ENCODE results near the gene DSCAM. TPM values are rescaled to one million over a fixed set of nuclear protein-coding genes. Genes with fewer than 3 reads are reported as not detected.

The DSCAM gene
- total RNA-seq, 1 donor from 2014 or later, result 0.06 TPM

DNA sequence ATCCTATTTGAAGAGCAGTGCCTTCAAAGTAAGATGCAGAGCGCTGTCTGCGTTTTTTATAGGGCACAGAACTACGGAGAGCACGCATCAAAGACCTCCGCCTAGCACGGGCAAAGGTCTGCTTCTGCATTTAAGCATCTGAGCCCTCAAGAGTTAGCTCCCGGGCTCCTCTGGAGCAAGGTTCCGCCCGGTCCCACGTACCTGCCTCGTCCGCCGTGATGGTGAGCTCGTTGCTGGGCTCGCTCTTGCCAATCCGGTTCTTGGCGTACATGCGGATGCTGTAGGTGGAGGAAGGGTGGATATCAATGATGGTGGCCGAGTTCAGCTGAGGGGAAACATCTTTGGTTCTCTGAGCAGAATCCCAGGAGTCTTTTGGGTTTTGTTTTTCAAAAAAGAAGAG, 668.2 kb downstream of the DSCAM start:
- no peaks in the 10 kb centered on the region for H3K4me1 ChIP-seq
- no peak overlapping the region for H3K4me3 ChIP-seq
- intact Hi-C loops (cut with DNase I), result no loop called here
- peaks cover 3% of the 10 kb centered on the region for H3K27me3 ChIP-seq (ENCODE audit: low read depth)
- H3K36me3 ChIP-seq, result no peaks in the 10 kb centered on the region
- TF ChIP-seq, protein P1, sequence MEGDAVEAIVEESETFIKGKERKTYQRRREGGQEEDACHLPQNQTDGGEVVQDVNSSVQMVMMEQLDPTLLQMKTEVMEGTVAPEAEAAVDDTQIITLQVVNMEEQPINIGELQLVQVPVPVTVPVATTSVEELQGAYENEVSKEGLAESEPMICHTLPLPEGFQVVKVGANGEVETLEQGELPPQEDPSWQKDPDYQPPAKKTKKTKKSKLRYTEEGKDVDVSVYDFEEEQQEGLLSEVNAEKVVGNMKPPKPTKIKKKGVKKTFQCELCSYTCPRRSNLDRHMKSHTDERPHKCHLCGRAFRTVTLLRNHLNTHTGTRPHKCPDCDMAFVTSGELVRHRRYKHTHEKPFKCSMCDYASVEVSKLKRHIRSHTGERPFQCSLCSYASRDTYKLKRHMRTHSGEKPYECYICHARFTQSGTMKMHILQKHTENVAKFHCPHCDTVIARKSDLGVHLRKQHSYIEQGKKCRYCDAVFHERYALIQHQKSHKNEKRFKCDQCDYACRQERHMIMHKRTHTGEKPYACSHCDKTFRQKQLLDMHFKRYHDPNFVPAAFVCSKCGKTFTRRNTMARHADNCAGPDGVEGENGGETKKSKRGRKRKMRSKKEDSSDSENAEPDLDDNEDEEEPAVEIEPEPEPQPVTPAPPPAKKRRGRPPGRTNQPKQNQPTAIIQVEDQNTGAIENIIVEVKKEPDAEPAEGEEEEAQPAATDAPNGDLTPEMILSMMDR (IDR thresholded peaks at IDR 0.05), result no peak
- no peaks in the 10 kb centered on the region for H3K9me3 ChIP-seq
- H3K27ac ChIP-seq, result no peak overlapping the region
- no peak for DNase-seq
- no peak for ATAC-seq

DNA sequence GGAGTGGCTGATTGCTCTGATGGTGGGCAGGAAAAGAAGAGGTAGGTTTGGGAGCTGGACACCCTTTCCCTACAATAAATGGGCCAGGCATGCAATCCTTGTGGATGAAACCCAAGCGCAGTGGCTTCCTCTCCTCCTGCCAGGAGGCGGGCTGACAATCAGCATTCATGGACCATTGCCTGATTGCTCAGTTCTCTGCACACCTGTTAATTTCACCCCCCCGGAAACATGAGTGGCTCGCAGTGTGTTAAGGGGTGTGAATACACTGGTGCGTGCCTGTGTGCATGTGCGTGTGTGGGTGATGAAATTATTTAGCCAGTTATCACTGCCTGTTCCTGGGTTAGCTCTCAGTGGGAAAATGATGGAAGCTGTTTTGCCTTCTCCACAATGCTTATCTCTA, 669.0 kb downstream of the DSCAM start:
- no peak overlapping the region for H3K4me3 ChIP-seq
- DNase-seq (no peak), ATAC-seq (no peak)
- intact Hi-C loops (cut with DNase I), result no loop called here
- no peaks in the 10 kb centered on the region for H3K36me3 ChIP-seq
- H3K27me3 ChIP-seq (ENCODE audit: low read depth), result peaks cover 3% of the 10 kb centered on the region
- H3K9me3 ChIP-seq, result no peaks in the 10 kb centered on the region
- TF ChIP-seq, protein P1 (IDR thresholded peaks at IDR 0.05), result no peak
- H3K4me1 ChIP-seq, result no peaks in the 10 kb centered on the region
- no peak overlapping the region for H3K27ac ChIP-seq

DNA sequence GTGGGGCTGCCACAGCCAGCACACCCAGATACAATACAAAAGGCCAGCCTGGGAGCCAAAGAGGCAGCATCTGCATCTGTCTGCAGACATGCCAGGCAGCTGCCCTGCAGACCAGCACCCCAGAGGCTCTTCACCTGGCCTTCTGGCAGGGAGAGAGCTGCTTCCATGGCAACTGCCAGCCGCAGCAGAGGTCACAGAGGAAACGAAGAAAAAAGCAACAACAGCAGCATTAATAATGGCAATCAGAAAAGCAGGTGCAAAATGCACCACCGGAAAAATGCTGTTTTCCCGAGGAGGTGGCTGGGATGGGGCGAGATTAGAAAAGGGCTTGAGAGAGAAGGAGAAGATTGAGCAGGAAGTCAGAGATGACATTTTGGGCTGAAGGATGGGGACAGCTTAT, 670.2 kb downstream of the DSCAM start:
- TF ChIP-seq, protein P1 (IDR thresholded peaks at IDR 0.05), result no peak
- intact Hi-C loops (cut with DNase I), result no loop called here
- Histone ChIP-seq H3K9me3 (no peaks in the 10 kb centered on the region), H3K4me3 (no peak overlapping the region), H3K27me3 (ENCODE audit: low read depth) (peaks cover 3% of the 10 kb centered on the region), H3K4me1 (no peaks in the 10 kb centered on the region), H3K27ac (no peak overlapping the region), H3K36me3 (no peaks in the 10 kb centered on the region)
- ATAC-seq, result no peak
- DNase-seq, result no peak

DNA sequence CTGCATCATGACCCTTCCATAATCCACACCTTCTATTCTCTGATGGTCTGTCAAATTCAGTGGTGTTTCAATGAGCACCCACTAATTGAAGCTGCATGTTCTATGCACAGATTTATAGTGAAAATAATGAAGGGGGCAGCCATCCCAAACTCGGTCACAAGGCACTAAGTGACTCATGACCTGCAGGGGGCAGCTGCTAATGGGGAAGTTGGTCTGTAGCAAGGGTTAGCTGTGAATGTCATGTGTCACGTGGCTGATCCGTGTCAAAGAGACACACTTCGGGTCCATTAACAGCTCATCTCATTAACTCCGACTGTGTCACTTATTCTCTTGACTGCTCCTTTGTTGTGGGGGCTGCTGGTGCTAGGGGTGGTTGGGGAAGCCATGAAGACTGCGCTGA, 673.1 kb downstream of the DSCAM start:
- Histone ChIP-seq H3K27me3 (ENCODE audit: low read depth) (peaks cover 3% of the 10 kb centered on the region), H3K27ac (no peak overlapping the region), H3K36me3 (no peaks in the 10 kb centered on the region), H3K9me3 (no peaks in the 10 kb centered on the region), H3K4me3 (no peak overlapping the region), H3K4me1 (no peaks in the 10 kb centered on the region)
- TF ChIP-seq, protein P1 (IDR thresholded peaks at IDR 0.05), result no peak
- no peak for DNase-seq
- intact Hi-C loops (cut with DNase I), result no loop called here
- ATAC-seq, result no peak

DNA sequence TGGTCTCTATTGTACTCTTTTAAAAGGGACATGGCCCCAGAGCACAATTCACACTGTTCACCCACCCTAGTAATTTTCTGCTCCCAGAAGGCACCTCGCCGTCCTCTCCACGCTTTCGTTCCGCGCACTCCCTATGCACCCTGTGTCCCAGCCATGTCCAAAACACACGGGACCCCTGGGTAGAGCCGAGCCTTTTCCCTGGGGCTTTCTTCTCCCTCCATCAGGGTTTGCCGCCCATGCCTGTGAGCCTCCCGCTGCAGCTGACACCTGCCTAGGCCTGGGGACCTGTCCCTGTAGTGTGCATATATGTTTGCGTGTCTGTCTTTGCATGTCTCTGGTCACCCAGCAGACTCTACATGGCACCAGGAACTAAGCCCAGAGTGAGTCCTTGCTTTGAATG, 677.0 kb downstream of the DSCAM start:
- Histone ChIP-seq H3K27ac (no peak overlapping the region), H3K4me3 (no peak overlapping the region), H3K9me3 (no peaks in the 10 kb centered on the region), H3K27me3 (ENCODE audit: low read depth) (no peaks in the 10 kb centered on the region), H3K4me1 (no peaks in the 10 kb centered on the region), H3K36me3 (no peaks in the 10 kb centered on the region)
- TF ChIP-seq, protein P1 (IDR thresholded peaks at IDR 0.05), result no peak
- intact Hi-C loops (cut with DNase I), result no loop called here
- ATAC-seq, result no peak
- DNase-seq, result no peak

DNA sequence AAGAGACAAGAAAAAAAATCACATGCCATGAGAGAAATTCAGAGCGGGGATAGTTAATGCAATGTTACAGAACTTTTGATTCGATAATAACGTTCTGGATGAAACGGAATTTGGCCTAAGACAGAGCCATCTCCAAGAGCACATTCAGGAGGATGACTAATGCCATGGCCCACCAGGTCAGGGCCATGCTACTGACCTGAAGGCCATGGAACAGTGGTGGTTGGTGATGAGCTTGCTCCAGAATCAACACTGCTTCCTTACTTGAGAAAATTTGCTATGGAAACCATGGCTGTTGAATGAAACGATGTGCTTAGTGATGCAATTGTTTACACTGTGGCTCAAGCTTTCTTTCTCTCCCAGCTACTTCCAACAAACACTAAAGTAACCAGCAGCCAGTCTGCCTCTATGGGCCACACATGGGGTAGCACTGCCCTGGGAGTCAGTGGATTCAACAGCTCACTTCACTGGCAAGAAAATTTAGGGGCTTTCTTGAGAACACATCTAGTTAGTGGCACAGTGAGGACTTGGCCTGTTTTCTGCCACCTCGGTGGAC, 680.6 kb downstream of the DSCAM start:
- ATAC-seq, result no peak
- H3K9me3 ChIP-seq, result no peaks in the 10 kb centered on the region
- H3K4me3 ChIP-seq, result no peak overlapping the region
- H3K4me1 ChIP-seq, result no peaks in the 10 kb centered on the region
- intact Hi-C loops (cut with DNase I), result no loop called here
- no peak for DNase-seq
- TF ChIP-seq, protein P1 (IDR thresholded peaks at IDR 0.05), result no peak
- H3K27ac ChIP-seq, result no peak overlapping the region
- no peaks in the 10 kb centered on the region for H3K27me3 ChIP-seq (ENCODE audit: low read depth)
- no peaks in the 10 kb centered on the region for H3K36me3 ChIP-seq

Measured in lower lobe of right lung (tissue), 2 donors.